Erythroblast (primary cell): ENCODE measurements around the gene PDE2A.

Experiments used
- DNase-seq, 2 experiments: peaks; one replicate each; lab custom pipeline; 2025; lab: John Stamatoyannopoulos, UW
- GATA1 ChIP-seq: IDR thresholded peaks from 2 replicates; pipeline ENCODE4 v1.6.1; 2011; ENCODE audit warnings: low read depth, mild to moderate bottlenecking, control low read depth, low read length, moderate library complexity
- POLR2A ChIP-seq: IDR thresholded peaks from 2 replicates; pipeline ENCODE4 v1.6.1; 2011; ENCODE audit warnings: mild to moderate bottlenecking, low read length

PDE2A gene

GRCh38 chr11:72652873-72653630, 21.2 kb downstream of the PDE2A start:
- TF ChIP-seq GATA1 (no peak), POLR2A (no peak)
- peak in 1 of 2 experiments; percentile 33 for DNase-seq

- no peak for DNase-seq
- TF ChIP-seq POLR2A (no peak), GATA1 (no peak)
Measured at GRCh38 chr11:72652133-72652532, 22.1 kb downstream of the PDE2A start.

GRCh38 chr11:72649215-72649976, 24.8 kb downstream of the PDE2A start:
- DNase-seq = no peak
- TF ChIP-seq POLR2A = no peak
- TF ChIP-seq GATA1 = no peak

- DNase-seq = no peak
- no peak for TF ChIP-seq GATA1
- no peak for TF ChIP-seq POLR2A
Measured at GRCh38 chr11:72648384-72649136, 25.7 kb downstream of the PDE2A start.

GRCh38 chr11:72647882-72648281, 26.3 kb downstream of the PDE2A start:
- TF ChIP-seq POLR2A (no peak), GATA1 (no peak)
- DNase-seq = no peak

- DNase-seq = no peak
- TF ChIP-seq POLR2A (no peak), GATA1 (no peak)
Measured at GRCh38 chr11:72646472-72646871, 27.8 kb downstream of the PDE2A start.

- TF ChIP-seq POLR2A (no peak), GATA1 (no peak)
- DNase-seq = no peak
Measured at GRCh38 chr11:72646024-72646423, 28.2 kb downstream of the PDE2A start.

GRCh38 chr11:72643547-72643946, 30.7 kb downstream of the PDE2A start:
- no peak for DNase-seq
- TF ChIP-seq GATA1 (no peak), POLR2A (no peak)

- DNase-seq = peak; percentile 62 to 75
- TF ChIP-seq POLR2A (no peak), GATA1 (no peak)
Measured at GRCh38 chr11:72642884-72643522, 31.2 kb downstream of the PDE2A start.

GRCh38 chr11:72642043-72642883, 32.0 kb downstream of the PDE2A start:
- TF ChIP-seq POLR2A (no peak), GATA1 (no peak)
- DNase-seq = peak; percentile 37 to 42

GRCh38 chr11:72641522-72642042, 32.6 kb downstream of the PDE2A start:
- no peak for DNase-seq
- TF ChIP-seq POLR2A (no peak), GATA1 (no peak)

GRCh38 chr11:72639502-72640375, 34.5 kb downstream of the PDE2A start:
- TF ChIP-seq GATA1 = no peak
- TF ChIP-seq POLR2A = no peak
- no peak for DNase-seq
